Measurements from ENCODE around the gene URI1.

DNA sequence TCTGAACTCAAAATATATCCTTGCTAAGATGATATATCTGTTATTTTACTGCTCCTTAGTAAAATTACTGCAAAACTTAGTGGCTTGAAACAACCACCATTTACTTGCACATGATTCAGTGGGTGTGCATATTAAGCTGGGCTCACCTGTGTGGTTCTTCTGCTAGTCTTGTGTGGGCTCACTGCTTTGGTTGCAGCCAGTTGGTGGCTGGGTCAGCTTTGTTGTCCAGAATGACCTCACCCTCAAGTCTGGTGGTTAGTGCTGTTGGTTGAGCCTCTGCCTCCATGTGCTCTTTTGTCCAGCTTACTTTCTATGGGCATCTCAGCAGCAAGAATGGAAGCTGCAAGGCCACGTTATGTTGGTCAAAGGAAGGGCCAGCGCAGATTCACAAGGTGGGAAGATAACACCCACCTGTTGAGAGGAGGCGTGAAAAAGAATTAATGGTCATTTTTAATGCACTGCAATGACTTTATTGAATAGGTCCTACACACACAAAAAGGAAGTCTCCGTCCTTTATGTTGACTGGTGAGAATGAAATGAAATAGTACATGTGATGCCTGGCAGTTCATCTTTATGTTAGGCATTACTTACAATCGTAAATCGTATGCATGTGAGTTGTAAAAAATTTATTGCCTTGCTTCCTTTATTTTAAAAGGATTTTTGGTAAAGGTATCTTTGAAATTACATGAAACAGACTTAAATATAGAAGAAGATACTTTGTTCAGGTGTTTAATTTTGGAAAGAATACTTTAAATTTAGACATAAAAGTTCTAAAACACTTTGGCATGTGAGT is 34.3 kb downstream of the URI1 start:
- TF ChIP-seq EZH2 (IDR thresholded peaks at IDR 0.05; ENCODE audit: insufficient read depth, poor library complexity, severe bottlenecking) (no peak), EZH2phosphoT487 (IDR thresholded peaks at IDR 0.05; ENCODE audit: insufficient read depth, low read depth) (no peak)

All from GM23248 (cell line).